C1 segment of cervical spinal cord (tissue), 14 donors: ENCODE data around the gene MYB.

Source experiments
- DNase-seq, 14 donors: peaks; one replicate each; lab custom pipeline; 2025; lab: John Stamatoyannopoulos, UW

MYB gene

GRCh38 chr6:135187372-135187771 is 6.3 kb downstream of the MYB start:
- DNase-seq = no peak

- DNase-seq = no peak
These were observed 7.6 kb downstream of the MYB start for GRCh38 chr6:135188718-135189117.

DNA sequence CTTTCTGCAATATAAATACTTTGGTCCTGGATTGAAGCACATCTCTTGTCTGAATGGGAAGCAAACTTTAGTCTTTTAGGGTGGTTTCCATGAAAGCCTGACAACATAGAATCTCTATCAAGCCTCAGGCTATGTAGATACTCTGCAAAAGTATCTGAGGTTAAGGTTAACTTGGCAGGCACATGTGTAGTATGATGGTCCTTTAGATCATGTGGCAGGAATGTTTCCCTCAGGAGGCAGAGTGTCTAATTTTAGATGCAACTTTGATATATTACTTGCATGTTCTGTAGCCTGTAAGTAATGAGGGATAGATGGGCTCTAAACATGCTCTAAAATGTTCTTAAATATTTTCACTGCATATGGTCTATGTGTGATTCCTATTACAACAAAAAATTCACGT is 8.2 kb downstream of the MYB start:
- DNase-seq = no peak

- DNase-seq = no peak
These were observed 10.6 kb downstream of the MYB start for GRCh38 chr6:135191508-135192255.

- DNase-seq = no peak
These were observed 11.4 kb downstream of the MYB start for GRCh38 chr6:135192256-135193174.

- no peak for DNase-seq
These were observed 12.1 kb downstream of the MYB start for GRCh38 chr6:135193221-135193620.

DNA sequence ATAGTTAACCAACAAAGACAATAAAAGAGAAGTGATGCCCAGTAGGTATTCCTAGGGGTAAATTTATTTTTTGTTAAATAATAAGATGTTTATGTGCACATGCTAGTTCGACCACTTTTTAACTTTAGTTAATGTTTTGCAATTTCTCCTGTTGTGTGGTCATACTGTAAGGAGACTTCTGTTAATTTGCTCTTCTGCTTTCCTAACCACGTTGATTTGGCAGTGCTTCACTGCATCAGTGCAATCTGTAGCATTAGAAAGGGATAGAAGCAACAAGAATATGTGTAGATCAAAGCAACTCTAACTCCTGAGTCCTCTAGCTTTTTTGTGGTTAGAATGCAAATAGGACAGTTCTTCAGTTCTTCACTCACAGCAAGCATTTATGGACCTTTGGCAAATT is 13.9 kb downstream of the MYB start:
- DNase-seq = no peak

DNA sequence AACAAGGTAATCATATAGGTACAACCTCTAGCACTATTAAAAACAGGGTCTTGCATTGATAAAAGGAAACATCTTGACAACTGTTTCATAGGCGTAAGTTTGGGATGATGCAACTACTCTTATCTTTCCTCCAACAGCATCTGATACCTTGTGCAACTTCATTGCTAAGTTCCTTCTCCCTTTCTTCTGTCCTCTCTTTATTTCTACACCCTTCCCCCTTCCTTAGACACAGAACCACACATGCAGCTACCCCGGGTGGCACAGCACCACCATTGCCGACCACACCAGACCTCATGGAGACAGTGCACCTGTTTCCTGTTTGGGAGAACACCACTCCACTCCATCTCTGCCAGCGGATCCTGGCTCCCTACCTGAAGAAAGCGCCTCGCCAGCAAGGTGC is 14.4 kb downstream of the MYB start:
- no peak for DNase-seq

GRCh38 chr6:135196739-135197510 is 15.8 kb downstream of the MYB start:
- DNase-seq = no peak

GRCh38 chr6:135202836-135203235 is 21.7 kb downstream of the MYB start:
- DNase-seq = no peak

DNA sequence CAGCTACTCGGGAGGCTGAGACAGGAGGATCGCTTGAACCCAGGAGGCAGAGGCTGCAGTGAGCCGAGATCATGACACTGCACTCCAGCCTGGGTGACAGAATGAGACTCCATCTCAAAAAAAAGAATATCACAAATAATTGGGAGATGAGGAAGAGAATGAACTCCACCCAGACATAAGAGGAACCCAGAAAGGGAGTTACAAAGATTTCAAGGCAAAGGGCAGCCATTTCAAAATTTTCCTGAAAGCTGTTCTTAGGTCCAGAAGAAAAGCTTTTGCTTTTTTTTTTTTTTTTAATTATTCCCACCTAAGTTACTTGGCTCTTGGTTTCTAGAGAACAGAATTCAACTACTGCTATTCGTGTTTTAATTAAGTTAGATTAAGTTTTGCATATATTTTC is 23.8 kb downstream of the MYB start:
- DNase-seq = no peak

DNA sequence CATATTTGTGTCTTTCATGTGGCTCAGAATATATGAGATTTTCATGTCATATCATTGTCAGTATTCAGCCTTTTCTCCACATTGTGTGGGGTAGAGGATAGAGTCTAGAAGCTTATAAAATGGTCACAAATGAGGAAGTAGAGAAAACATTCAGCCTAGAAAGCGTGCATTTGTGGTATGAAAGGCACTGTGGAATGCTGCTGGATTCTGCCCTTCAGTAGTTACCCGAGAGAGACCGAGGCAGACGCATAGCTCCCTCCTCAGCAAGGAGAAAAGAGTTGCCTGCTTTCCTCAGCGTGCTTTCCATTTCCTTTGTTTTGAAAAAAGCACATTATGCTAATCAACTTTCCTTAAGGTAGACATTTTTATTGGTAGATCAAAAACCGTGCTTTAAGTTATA is 28.7 kb downstream of the MYB start:
- no peak for DNase-seq

- DNase-seq = no peak
These were observed 29.7 kb downstream of the MYB start for GRCh38 chr6:135210632-135211305.

GRCh38 chr6:135211306-135211702 is 30.2 kb downstream of the MYB start:
- no peak for DNase-seq

DNA sequence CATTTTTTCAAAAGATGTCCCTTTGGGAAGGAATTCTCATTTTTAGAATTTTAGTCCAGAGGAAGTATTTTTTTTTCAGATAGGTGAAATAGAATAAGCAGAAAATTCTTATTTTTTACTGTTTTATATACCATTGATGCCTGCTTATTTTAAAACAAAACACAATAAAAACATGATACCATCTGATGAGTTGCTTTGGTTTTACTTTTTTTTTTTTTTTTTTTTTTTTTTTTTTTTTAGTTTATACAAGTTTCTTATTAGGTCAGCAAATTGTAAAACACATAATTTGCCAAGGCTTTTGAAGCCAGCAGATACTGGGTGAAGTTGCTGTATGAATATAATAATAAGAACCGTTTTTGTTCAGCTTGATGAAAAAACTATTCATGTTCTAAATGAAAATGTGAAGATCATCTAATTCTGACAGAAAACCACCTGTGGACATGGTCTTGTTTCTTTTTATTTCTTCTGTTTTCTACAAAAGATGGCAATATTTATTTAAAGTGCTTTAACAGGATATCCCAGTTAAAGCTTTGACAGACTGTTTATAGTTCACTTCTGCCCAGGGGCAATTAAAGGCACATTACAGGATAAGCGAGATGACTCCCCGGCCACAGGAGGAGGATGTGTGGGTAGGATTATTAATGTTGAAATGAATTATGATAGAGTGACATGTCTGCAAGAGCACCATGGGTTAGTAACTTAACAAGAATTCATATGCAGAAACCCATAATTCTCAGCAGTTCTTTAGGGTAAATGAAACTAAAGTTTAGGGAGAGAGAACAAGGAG is 31.1 kb downstream of the MYB start:
- DNase-seq = no peak

DNA sequence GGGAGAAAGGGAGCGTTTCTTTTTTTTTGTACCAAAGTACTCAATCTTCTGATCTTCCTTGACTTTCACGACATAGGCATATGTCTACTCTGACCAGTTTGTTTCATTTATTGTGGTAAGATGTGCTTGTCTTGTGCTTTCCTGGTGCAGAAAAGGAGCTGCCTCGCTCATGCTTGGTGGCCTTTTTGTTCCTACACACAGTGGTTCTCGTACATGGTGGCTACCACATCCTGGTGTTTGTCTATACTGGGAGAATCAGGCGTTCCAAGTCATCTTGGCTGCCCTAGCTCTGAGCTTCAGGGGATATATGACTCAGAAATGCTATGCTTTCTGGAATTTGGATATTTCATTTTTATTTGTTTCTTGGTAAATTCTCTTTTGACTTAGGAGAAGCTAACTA is 31.8 kb downstream of the MYB start:
- no peak for DNase-seq

- no peak for DNase-seq
These were observed 32.5 kb downstream of the MYB start for GRCh38 chr6:135213616-135214015.

DNA sequence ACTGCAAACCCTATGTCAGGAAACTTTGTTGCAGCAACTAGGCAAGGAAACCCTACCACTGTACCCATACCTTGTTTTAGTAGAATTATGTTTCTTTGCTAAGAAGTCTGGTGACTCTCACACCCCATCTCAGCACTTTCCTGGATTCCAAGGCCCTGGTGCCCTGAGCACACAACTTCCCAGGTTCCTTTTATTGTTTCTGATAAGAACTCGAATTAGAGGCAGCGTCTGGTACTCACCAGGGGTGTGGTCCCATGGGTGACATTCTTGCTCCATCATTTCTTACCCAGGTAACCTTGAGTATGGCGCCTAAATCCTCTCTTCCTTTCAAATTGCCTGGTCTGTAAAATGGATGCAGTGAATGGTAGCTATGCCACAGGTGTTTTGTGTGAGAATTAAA is 34.1 kb downstream of the MYB start:
- no peak for DNase-seq

- DNase-seq = no peak
These were observed 34.5 kb downstream of the MYB start for GRCh38 chr6:135215563-135215962.

GRCh38 chr6:135217663-135218062 is 36.6 kb downstream of the MYB start:
- no peak for DNase-seq

DNA sequence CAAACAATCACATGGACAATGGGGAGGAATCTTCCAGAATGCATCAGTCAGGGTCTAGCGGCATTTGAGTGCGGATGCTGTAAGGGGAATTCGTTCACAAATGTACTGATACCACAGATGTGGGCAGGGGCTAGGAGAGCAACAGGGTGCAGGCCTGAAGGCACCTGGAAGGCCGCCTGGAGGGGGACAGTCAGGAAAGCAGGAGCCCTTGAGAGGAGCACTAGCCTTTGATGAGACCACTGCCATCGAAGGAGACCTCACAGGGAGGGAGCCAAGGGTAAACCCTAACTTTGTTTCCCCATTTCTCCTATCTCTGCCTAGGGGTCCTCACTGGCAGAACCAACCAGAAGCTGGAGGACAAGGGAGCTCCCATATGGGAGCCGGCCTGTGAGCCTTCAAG is 38.2 kb downstream of the MYB start:
- DNase-seq = no peak
